Smooth muscle cell (in vitro differentiated cells): ENCODE results near the gene USHBP1. TPM values are rescaled to one million over a fixed set of nuclear protein-coding genes. Genes with fewer than 3 reads are reported as not detected.
"Not testable (repeated sequence)": the region's sequence is repeated elsewhere in the genome, so short reads cannot be mapped to it uniquely, and the experiment has no call there.

Source experiments
- DNase-seq: peaks from one replicate; lab custom pipeline; 2025; ENCODE audit not compliant: unreplicated experiment; lab: John Stamatoyannopoulos, UW
- H2AFZ ChIP-seq: fragments of 200-600 bp; sonication (generic); 2 replicates; pipeline ENCODE4 v1.6.0; 2016; ENCODE audit warnings: antibody characterized with exemption, low read depth, mild to moderate bottlenecking
- H3F3A ChIP-seq: fragments of 200-600 bp; sonication (generic); 2 replicates; pipeline ENCODE4 v1.6.0; 2017; ENCODE audit warnings: antibody characterized with exemption, low read depth
- H3K27ac ChIP-seq: fragments of 200-600 bp; sonication (generic); 2 replicates; pipeline ENCODE4 v1.5.1; 2016; ENCODE audit warnings: low read depth, mild to moderate bottlenecking
- H3K27me3 ChIP-seq: fragments of 200-600 bp; sonication (generic); 2 replicates; pipeline ENCODE4 v1.6.1; 2016; ENCODE audit warnings: low read depth, mild to moderate bottlenecking
- H3K36me3 ChIP-seq: fragments of 200-600 bp; sonication (generic); 2 replicates; pipeline ENCODE4 v1.5.1; 2016; ENCODE audit warnings: low read depth
- H3K4me1 ChIP-seq: fragments of 200-600 bp; sonication (generic); 2 replicates; pipeline ENCODE4 v1.5.1; 2016; ENCODE audit warnings: low read depth
- H3K4me2 ChIP-seq: fragments of 200-600 bp; sonication (generic); 2 replicates; pipeline ENCODE4 v1.6.0; 2016; ENCODE audit warnings: mild to moderate bottlenecking
- H3K4me3 ChIP-seq: fragments of 200-600 bp; sonication (generic); 2 replicates; pipeline ENCODE4 v1.5.1; 2016; ENCODE audit warnings: mild to moderate bottlenecking
- H3K79me2 ChIP-seq: fragments of 200-600 bp; sonication (generic); 2 replicates; pipeline ENCODE4 v1.6.0; 2016; ENCODE audit warnings: low read depth, mild to moderate bottlenecking
- H3K9ac ChIP-seq: fragments of 200-600 bp; sonication (generic); 2 replicates; pipeline ENCODE4 v1.6.0; 2016; ENCODE audit warnings: low read depth
- H3K9me3 ChIP-seq: fragments of 200-600 bp; sonication (generic); replicated peaks from 2 replicates; pipeline ENCODE4 v1.5.1; 2016; ENCODE audit warnings: low read depth
- H4K20me1 ChIP-seq: fragments of 200-600 bp; sonication (generic); 2 replicates; pipeline ENCODE4 v1.6.0; 2016; ENCODE audit warnings: low read depth
- CTCF ChIP-seq: fragments of 200-600 bp; sonication (generic); IDR thresholded peaks from 2 replicates; pipeline ENCODE4 v1.5.1; 2017; ENCODE audit warnings: borderline replicate concordance, mild to moderate bottlenecking, antibody characterized with exemption; ENCODE audit not compliant: insufficient read depth, poor library complexity, severe bottlenecking
- WGBS: methylation state at CpG from one replicate; pipeline ENCODE4 v1.1.7; 2016; ENCODE audit warnings: low lambda C conversion rate; 5-methylcytosine and 5-hydroxymethylcytosine counted together
- polyA plus RNA-seq: library from polyadenylated mRNA; unstranded; fragments of >200 nt; fragmentation: Nextera tagmentation; extraction: Ambion mirVana; gene quantifications from 2 replicates; pipeline ENCODE4 v1.2.1, GENCODE V29; 2016
- total RNA-seq: library from RNA; depleted of rRNA; stranded (reverse); fragments of >200 nt; gene quantifications from 2 replicates; pipeline ENCODE4 v1.2.3, GENCODE V29; 2014

Gene USHBP1
- total and polyA plus RNA-seq, 2 experiments from 2014 or later = not detected

GRCh38 chr19:17296976-17297375 is 32.4 kb upstream of the USHBP1 start:
- no peaks in the 10 kb centered on the region for H3F3A ChIP-seq
- H3K27ac ChIP-seq = no peak overlapping the region
- no peak overlapping the region for H3K4me3 ChIP-seq
- H3K79me2 ChIP-seq = no peaks in the 10 kb centered on the region
- WGBS = 91% methylated on average over 6 of the region's 6 CpGs
- H3K4me2 ChIP-seq = no peak overlapping the region
- no peaks in the 10 kb centered on the region for H3K4me1 ChIP-seq
- no peaks in the 10 kb centered on the region for H3K27me3 ChIP-seq
- no peak overlapping the region for H3K9ac ChIP-seq
- no peaks in the 10 kb centered on the region for H4K20me1 ChIP-seq
- DNase-seq = no peak
- no peak for TF ChIP-seq CTCF
- H3K36me3 ChIP-seq = no peaks in the 10 kb centered on the region
- no peak overlapping the region for H2AFZ ChIP-seq
- H3K9me3 ChIP-seq = no peaks in the 10 kb centered on the region

GRCh38 chr19:17296273-17296672 is 31.7 kb upstream of the USHBP1 start:
- whole genome bisulfite sequencing = 72% methylated on average over 4 of the region's 4 CpGs
- no peak overlapping the region for H3K9ac ChIP-seq
- no peak for DNase-seq
- no peak for TF ChIP-seq CTCF
- H2AFZ ChIP-seq = no peak overlapping the region
- H3K27ac ChIP-seq = no peak overlapping the region
- no peaks in the 10 kb centered on the region for H3K4me1 ChIP-seq
- H4K20me1 ChIP-seq = no peaks in the 10 kb centered on the region
- no peaks in the 10 kb centered on the region for H3K9me3 ChIP-seq
- no peak overlapping the region for H3K4me3 ChIP-seq
- no peaks in the 10 kb centered on the region for H3K36me3 ChIP-seq
- no peaks in the 10 kb centered on the region for H3K27me3 ChIP-seq
- H3K79me2 ChIP-seq = no peaks in the 10 kb centered on the region
- H3F3A ChIP-seq = no peaks in the 10 kb centered on the region
- H3K4me2 ChIP-seq = no peak overlapping the region

GRCh38 chr19:17295551-17295950 is 31.0 kb upstream of the USHBP1 start:
- not testable (repeated sequence) for H2AFZ ChIP-seq, H3K36me3 ChIP-seq, H3F3A ChIP-seq, H3K27ac ChIP-seq, H3K4me2 ChIP-seq, H4K20me1 ChIP-seq, DNase-seq, H3K9me3 ChIP-seq, H3K4me3 ChIP-seq, H3K4me1 ChIP-seq, H3K9ac ChIP-seq, H3K27me3 ChIP-seq, H3K79me2 ChIP-seq
- WGBS = 98% methylated on average over 6 of the region's 6 CpGs

- no peaks in the 10 kb centered on the region for H3K4me1 ChIP-seq
- H3F3A ChIP-seq = no peaks in the 10 kb centered on the region
- H3K27ac ChIP-seq = no peak overlapping the region
- no peaks in the 10 kb centered on the region for H3K9me3 ChIP-seq
- H3K27me3 ChIP-seq = no peaks in the 10 kb centered on the region
- no peak overlapping the region for H3K4me2 ChIP-seq
- no peak for TF ChIP-seq CTCF
- H2AFZ ChIP-seq = no peak overlapping the region
- H3K4me3 ChIP-seq = no peak overlapping the region
- no peaks in the 10 kb centered on the region for H4K20me1 ChIP-seq
- peak; percentile 3 for DNase-seq
- 81% methylated on average over 46 of the region's 48 CpGs for WGBS
- no peak overlapping the region for H3K9ac ChIP-seq
- H3K79me2 ChIP-seq = no peaks in the 10 kb centered on the region
- no peaks in the 10 kb centered on the region for H3K36me3 ChIP-seq
Measured at GRCh38 chr19:17294051-17294891, 29.7 kb upstream of the USHBP1 start.
